Measurements from ENCODE around the gene MED7. TPM values are rescaled to one million over a fixed set of nuclear protein-coding genes. Genes with fewer than 3 reads are reported as not detected.

The MED7 gene
- total RNA-seq, 2 donors from 2014 or later, result 6.2 to 6.8 TPM

DNA sequence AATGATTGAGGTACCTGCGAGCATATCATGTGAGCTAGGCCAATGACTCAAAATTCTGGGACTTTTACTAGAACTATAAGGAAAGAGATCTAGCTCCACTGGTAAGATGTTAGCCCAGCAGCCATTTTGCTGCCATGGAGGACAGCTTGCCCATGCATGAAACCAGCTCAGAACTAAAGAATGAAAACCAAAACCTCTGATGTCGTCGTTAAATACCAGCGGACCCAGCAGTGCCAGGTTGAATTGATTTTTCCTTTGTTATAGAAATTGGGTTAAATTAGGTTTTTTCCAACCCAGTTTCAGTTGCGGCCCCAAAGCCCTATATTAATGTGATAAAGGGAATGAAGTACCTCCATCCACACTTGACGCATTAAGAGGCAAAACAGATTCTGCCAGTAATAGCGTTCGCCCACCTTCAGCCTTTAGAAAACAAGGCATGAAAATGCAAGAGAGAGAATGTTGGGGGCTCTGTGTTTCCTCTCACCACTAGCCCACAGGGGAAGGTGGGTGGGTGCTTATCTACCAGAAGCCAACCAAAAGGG is 32.5 kb upstream of the MED7 start:
- Histone ChIP-seq H3K36me3 (no peaks in the 10 kb centered on the region), H3K4me3 (no peak overlapping the region), H3K27me3 (no peaks in the 10 kb centered on the region), H3K9me3 (no peaks in the 10 kb centered on the region), H3K4me1 (no peaks in the 10 kb centered on the region), H3K27ac (no peak overlapping the region)
- no peak for DNase-seq (ENCODE audit: low spot score)
- TF ChIP-seq CTCF (IDR thresholded peaks at IDR 0.05), result no peak

DNA sequence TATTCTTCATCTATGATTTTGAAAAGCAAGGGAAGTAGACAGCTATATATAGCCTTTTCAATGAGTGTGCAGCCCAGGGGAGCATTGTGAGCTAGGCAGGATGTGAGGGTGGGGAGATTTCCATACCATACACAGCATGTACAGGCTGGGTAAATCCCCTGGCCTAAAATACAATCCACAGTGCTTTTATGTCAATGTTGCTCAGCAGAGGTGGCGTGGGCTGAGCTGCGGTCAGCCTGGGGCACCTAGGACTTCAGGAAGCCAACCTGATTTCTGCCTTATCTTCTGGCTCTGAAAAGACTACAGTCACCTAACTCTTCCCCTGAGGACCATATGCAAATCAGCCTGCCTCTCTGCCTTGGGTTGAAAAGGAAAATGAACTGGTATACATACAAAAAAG is 29.7 kb upstream of the MED7 start:
- no peak for TF ChIP-seq CTCF (IDR thresholded peaks at IDR 0.05)
- DNase-seq (ENCODE audit: low spot score), result peak; percentile 13
- Histone ChIP-seq H3K4me1 (no peaks in the 10 kb centered on the region), H3K4me3 (no peak overlapping the region), H3K27ac (no peak overlapping the region), H3K9me3 (no peaks in the 10 kb centered on the region), H3K27me3 (no peaks in the 10 kb centered on the region), H3K36me3 (no peaks in the 10 kb centered on the region)

GRCh38 chr5:157168286-157168685 is 25.6 kb upstream of the MED7 start:
- Histone ChIP-seq H3K4me1 (no peaks in the 10 kb centered on the region), H3K9me3 (no peaks in the 10 kb centered on the region), H3K27me3 (no peaks in the 10 kb centered on the region), H3K27ac (no peak overlapping the region), H3K4me3 (no peak overlapping the region), H3K36me3 (no peaks in the 10 kb centered on the region)
- TF ChIP-seq CTCF (IDR thresholded peaks at IDR 0.05), result no peak
- DNase-seq (ENCODE audit: low spot score), result peak; percentile 13

DNA sequence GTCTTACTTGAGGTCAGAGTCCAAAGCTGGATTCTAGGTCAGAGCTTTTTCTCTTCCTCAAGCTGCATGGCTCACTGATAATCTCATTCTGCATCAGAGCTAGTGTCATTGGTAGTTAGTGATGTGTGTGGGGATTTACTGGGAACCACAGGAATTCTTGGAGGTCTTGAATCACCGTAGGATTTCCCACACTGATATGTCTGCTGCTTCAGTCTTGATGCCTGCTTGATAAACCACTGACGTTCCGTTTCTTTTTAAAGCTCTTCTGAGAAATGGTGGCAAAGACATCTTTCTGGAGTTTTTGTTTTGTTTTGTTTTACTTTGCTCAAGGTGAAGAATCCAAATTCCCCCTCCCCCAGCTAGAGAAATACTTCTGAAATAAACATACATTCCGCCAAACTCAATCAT is 24.6 kb upstream of the MED7 start:
- Histone ChIP-seq H3K27ac (no peak overlapping the region), H3K4me3 (no peak overlapping the region), H3K9me3 (no peaks in the 10 kb centered on the region), H3K36me3 (no peaks in the 10 kb centered on the region), H3K4me1 (no peaks in the 10 kb centered on the region), H3K27me3 (no peaks in the 10 kb centered on the region)
- TF ChIP-seq CTCF (IDR thresholded peaks at IDR 0.05), result no peak
- DNase-seq (ENCODE audit: low spot score), result no peak

DNA sequence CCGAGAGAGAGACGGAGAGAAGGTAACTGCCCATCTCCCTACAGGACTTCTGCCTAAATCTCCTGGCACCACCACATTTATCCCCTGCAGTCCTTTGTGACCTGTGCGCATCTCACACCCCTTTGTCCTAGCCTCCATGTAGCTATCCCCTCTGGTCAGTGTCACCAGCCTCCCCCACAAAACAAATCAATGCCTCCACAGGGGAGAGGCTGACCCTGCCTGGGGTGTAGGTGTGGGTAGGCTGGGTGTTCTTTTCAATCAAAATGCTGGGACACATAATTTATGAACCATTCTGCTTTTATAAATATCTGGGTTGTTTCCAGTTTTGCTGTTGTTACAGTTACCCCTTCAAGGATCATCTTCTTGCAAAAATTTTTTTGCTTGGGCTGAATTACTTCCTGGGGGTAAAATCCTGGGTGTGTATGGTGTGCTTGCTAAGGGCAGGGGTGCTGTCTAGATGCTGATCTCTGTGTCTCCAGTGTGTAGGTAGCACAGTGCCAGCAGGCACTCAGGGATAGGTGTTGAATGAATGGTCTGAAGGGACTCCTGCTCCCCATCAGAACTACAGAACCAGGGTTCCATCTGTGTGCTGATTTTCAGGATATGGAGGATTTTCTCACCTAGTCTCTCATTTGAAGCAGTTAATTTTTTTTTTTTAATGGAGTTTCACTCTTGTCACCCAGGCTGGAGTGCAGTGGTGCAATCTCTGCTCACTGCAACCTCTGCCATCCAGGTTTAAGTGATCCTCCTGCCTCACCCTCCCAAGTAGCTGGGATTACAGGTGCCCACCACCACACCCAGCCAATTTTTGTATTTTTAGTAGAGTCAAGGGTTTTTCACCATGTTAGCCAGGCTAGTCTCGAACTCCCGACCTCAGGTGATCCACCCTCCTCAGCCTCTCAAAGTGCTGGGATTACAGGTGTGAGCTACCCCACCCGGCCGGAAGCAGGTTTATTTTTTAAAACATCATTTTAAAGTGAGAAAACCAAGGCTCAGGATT is 23.8 kb upstream of the MED7 start, which contains the start of gene GARIN3:
TSS of gene GARIN3 (minus strand) at position 51 of the 1,000 bp plus-strand sequence. CDS start 96 bp downstream, outside the sequence.
- H3K4me1 ChIP-seq, result no peaks in the 10 kb centered on the region
- H3K27ac ChIP-seq, result no peak within 1 kb of the TSS
- H3K9me3 ChIP-seq, result no peaks in the 10 kb centered on the region
- H3K4me3 ChIP-seq, result no peak within 1 kb of the TSS
- no peak for TF ChIP-seq CTCF (IDR thresholded peaks at IDR 0.05)
- H3K36me3 ChIP-seq, result no peaks in the 10 kb centered on the region
- no peaks in the 10 kb centered on the region for H3K27me3 ChIP-seq
- DNase-seq (ENCODE audit: low spot score), result peak; percentile 40

Measured in right atrium auricular region (tissue), 2 donors.